Upper lobe of left lung (tissue), 4 donors: ENCODE data around the gene OGFR.

ENCODE experiments used
- CTCF ChIP-seq, 6 experiments: fragments of 450-650 bp in 4 of 6; fragments of 200-600 bp in 2 of 6; sonication (generic) in 2 of 6; IDR thresholded peaks; one replicate each; pipeline ENCODE4 v1.5.1; 2016 to 2019; ENCODE audit warnings: antibody characterized with exemption in 6 of 6
- EP300 ChIP-seq, 4 donors: sonication (generic); formaldehyde crosslinking; IDR thresholded peaks; one replicate each; pipeline ENCODE4 v1.5.1; 2017; ENCODE audit warnings: antibody characterized with exemption in 4 of 4, control low read depth in 2 of 4
- POLR2A ChIP-seq, 4 donors: fragments of 450-650 bp; IDR thresholded peaks; one replicate each; pipeline ENCODE4 v1.5.1; 2016 to 2017; ENCODE audit warnings: antibody characterized with exemption in 4 of 4, mild to moderate bottlenecking in 2 of 4
- POLR2AphosphoS5 ChIP-seq, 2 donors: sonication (generic); formaldehyde crosslinking; IDR thresholded peaks; one replicate each; pipeline ENCODE4 v1.5.1; 2017; ENCODE audit warnings: antibody characterized with exemption in 2 of 2

DNA sequence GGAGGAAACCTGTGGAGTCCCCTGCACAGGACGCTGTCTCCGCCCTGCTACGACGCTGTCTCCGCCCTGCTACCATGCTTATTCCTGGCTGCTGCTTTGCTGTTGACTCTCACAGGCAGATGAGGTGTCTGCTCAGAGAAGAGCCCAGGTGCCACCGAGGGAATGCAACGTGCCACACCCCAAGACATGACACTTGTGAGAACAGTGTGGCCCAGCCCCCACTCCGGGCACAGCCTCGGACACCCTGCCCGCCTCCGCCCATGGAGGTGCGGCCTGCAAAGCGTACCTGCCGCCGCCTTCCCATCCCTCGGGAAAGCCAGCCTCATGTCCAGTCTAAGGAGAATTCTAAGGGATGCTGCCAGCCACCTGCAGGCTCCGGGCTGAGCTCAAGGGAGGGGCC, 23.9 kb upstream of the OGFR start:
- no peak for TF ChIP-seq CTCF (IDR thresholded peaks at IDR 0.05)
- TF ChIP-seq POLR2A (IDR thresholded peaks at IDR 0.05), result no peak
- TF ChIP-seq EP300 (IDR thresholded peaks at IDR 0.05), result no peak
- TF ChIP-seq POLR2AphosphoS5 (IDR thresholded peaks at IDR 0.05), result no peak
